Parietal lobe (tissue), 2 donors: ENCODE data around the gene SH3BP5. TPM values are rescaled to one million over a fixed set of nuclear protein-coding genes. Genes with fewer than 3 reads are reported as not detected.

Experiments used
- small RNA-seq: library from RNA; depleted of rRNA; stranded (forward); fragments of <200 nt; gene quantifications from one replicate; pipeline ENCODE3, GENCODE V24; 2014; ENCODE audit warnings: low replicate concordance
- total RNA-seq: library from RNA; depleted of rRNA; stranded (reverse); fragments of >200 nt; gene quantifications from one replicate; pipeline ENCODE4 v1.2.3, GENCODE V29; 2014

SH3BP5 gene, protein sequence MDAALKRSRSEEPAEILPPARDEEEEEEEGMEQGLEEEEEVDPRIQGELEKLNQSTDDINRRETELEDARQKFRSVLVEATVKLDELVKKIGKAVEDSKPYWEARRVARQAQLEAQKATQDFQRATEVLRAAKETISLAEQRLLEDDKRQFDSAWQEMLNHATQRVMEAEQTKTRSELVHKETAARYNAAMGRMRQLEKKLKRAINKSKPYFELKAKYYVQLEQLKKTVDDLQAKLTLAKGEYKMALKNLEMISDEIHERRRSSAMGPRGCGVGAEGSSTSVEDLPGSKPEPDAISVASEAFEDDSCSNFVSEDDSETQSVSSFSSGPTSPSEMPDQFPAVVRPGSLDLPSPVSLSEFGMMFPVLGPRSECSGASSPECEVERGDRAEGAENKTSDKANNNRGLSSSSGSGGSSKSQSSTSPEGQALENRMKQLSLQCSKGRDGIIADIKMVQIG
- total RNA-seq: 81.7 TPM

DNA sequence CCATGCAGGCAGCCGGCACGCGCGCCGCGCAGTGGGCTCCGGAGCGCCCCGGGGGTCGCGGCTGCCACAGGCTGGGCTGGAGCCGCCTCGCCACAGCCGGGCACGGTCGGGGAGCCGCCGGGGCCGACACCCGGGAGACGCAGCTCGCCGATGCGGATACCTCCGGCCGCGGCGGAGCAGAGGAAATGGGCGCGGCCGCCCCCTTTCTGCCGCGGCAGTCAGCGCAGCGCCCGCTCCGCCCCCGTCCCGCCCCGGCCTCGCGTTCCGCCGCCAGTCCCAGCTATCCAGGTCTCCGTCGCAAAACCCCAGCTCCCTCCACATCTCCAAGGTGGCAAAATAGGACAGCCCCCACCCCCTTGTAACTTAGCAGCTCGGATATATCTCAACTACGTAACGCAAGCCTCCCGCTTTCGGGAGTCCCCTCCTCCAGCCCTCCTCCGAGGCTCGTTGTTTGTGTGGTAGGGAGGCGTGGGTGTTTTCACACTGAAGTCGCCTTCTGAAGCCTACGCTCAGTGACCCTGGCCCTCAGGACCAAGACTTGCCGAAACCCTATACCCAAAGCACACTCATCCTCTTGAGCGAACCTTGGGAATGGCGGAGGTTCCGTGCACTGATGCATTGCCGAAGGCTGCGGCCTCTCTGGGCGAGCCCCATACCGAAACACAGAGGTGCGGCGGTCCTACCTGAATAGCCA, at the start of gene SH3BP5:
TSS of gene SH3BP5 (minus strand) at position 182 of the 694 bp plus-strand sequence. CDS start at position 4, 178 bp downstream.

DNA sequence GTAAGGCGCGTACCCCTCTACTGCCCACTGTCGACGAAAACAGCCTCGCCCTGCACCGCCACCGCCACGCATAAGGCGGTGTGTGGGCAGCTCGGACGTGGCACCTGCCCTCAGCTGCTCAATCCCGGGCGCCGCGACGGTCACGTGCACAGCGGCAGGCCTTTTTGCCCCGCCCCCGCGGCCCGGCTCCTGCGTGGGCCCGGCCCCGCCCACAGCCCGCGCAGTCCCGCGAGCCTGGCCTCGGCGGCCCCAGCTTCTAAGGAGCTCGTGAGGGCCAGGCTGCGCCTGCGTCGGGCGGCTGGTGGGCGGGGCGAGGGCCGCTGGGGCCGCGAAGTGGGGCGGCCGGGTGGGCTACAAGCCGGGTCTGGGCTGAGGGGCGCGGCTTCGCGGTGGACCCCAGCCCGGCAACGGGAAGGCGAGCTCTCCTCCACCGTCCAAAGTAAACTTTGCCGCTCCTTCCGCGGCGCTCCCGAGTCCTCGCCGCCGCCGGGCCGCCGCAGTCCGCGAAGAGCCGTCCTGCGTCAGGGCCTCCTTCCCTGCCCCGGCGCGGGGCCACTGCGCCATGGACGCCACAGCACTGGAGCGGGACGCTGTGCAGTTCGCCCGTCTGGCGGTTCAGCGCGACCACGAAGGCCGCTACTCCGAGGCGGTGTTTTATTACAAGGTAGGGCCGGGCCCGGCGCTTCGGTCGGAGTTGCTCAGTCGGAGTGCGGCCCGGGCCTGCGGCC, 126.3 kb downstream of the SH3BP5 start, which contains the start of gene CAPN7:
TSS of gene CAPN7 (plus strand) at position 313 of the 728 bp plus-strand sequence. CDS start at position 563, 250 bp downstream.

Small RNAs within 50 kb of the gene (small RNA-seq; reads per million reads assigned to genes)
- gene HMGN2P7 (not detected), gene RNU6-454P (not detected)

Other genes starting within 250 kb of the SH3BP5 start
- 62.9 TPM for gene RBSN, start 233.4 kb downstream of the SH3BP5 start, total RNA-seq
- gene CAPN7, start 126.3 kb downstream of the SH3BP5 start, total RNA-seq: 70.1 TPM
- 88.6 TPM for gene METTL6, start 95.0 kb upstream of the SH3BP5 start, total RNA-seq
- gene EAF1, start 95.0 kb upstream of the SH3BP5 start, total RNA-seq: 31.3 TPM
- gene COLQ, start 189.1 kb upstream of the SH3BP5 start, total RNA-seq: 14.4 TPM